Ishikawa (cell line): ENCODE measurements around the gene ATP1A4.

ENCODE experiments used
- CEBPB ChIP-seq: IDR thresholded peaks from 2 replicates; pipeline ENCODE4 v1.6.1; 2012
- CREB1 ChIP-seq: IDR thresholded peaks from 2 replicates; pipeline ENCODE4 v1.6.1; 2012; ENCODE audit warnings: low read depth
- EGR1 ChIP-seq: IDR thresholded peaks from 2 replicates; pipeline ENCODE4 v1.6.1; 2012
- EP300 ChIP-seq: IDR thresholded peaks from 2 replicates; pipeline ENCODE4 v1.6.1; 2012; ENCODE audit warnings: borderline replicate concordance
- FOXM1 ChIP-seq: IDR thresholded peaks from 2 replicates; pipeline ENCODE4 v1.6.1; 2012; ENCODE audit warnings: low read depth, borderline replicate concordance
- NFIC ChIP-seq: IDR thresholded peaks from 2 replicates; pipeline ENCODE4 v1.6.1; 2012
- RAD21 ChIP-seq: IDR thresholded peaks from 2 replicates; pipeline ENCODE4 v1.6.1; 2012; ENCODE audit warnings: low read depth
- TAF1 ChIP-seq: IDR thresholded peaks from 2 replicates; pipeline ENCODE4 v1.6.1; 2012; ENCODE audit warnings: low read depth, mild to moderate bottlenecking
- TCF12 ChIP-seq: IDR thresholded peaks from 2 replicates; pipeline ENCODE4 v1.6.1; 2012; ENCODE audit warnings: low read depth
- TEAD4 ChIP-seq: IDR thresholded peaks from 2 replicates; pipeline ENCODE4 v1.6.1; 2012
- YY1 ChIP-seq: IDR thresholded peaks from 2 replicates; pipeline ENCODE4 v1.6.1; 2012; ENCODE audit warnings: low read depth
- ZBTB7A ChIP-seq: IDR thresholded peaks from 2 replicates; pipeline ENCODE4 v1.6.1; 2012; ENCODE audit warnings: low read depth
- TF ChIP-seq, protein P1 (sequence below): IDR thresholded peaks from 2 replicates; pipeline ENCODE4 v1.6.1; 2012
- TF ChIP-seq, protein P2 (sequence below): IDR thresholded peaks from 2 replicates; pipeline ENCODE4 v1.6.1; 2012
- TF ChIP-seq, protein P3 (sequence below): IDR thresholded peaks from 2 replicates; pipeline ENCODE4 v1.6.1; 2012; ENCODE audit warnings: low read depth, mild to moderate bottlenecking

The ATP1A4 gene

DNA sequence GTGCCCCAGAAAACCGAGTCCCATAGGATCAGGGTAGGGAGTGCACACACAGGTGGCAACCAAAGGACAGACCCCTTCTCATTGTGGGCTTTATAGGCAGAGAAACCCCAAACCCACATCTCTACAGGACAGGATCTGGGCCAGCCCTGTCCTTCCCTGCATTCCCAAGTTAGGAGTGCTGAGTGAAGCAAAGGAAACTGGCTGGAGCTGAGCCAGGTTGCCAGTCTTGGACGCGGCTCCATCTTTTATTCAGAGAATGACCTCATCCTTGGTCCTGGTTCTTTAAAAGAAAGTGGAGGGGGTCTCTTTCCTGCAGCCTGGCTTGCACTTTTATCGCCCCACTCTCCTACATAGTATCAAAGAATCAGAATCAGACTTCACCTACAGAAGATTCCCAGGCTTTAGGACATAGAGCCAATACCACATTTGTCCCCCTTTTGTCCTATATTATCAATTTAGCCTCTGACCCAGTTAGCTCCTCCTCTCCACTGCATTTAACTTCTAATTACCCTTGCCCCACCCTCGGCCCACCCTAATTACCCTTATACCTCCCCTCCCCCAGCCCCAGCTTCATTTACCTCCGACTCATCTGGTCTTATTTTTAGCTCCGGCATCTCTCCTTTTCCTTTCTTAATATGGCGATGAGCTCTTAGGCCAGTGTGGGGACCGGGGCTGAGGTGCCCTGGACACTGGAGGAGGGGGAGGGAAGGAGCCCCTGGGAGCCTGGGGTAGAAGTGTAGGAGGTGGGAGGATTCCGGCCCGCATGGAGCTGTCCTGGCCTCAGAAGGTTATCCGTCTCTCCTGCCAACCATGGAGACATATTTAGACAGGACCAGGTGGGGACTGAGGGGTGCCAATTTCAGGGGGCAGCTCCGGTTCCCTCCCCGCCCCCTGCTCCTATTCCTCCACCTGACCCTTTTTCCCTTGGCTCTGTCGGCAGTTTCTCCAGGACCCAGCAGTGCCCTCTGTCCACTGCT lies 38.5 kb downstream of the ATP1A4 start, which contains the start of gene CASQ1:
Gene CASQ1, plus strand, starts transcription at position 927 of the 977 bp plus-strand sequence. CDS start 177 bp downstream, outside the sequence.
- TF ChIP-seq NFIC (peak; percentile 69), YY1 (peak; percentile 34; the same call in 1 of the 2 replicates)
- TF ChIP-seq, protein P1, sequence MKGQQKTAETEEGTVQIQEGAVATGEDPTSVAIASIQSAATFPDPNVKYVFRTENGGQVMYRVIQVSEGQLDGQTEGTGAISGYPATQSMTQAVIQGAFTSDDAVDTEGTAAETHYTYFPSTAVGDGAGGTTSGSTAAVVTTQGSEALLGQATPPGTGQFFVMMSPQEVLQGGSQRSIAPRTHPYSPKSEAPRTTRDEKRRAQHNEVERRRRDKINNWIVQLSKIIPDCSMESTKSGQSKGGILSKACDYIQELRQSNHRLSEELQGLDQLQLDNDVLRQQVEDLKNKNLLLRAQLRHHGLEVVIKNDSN, result no peak

DNA sequence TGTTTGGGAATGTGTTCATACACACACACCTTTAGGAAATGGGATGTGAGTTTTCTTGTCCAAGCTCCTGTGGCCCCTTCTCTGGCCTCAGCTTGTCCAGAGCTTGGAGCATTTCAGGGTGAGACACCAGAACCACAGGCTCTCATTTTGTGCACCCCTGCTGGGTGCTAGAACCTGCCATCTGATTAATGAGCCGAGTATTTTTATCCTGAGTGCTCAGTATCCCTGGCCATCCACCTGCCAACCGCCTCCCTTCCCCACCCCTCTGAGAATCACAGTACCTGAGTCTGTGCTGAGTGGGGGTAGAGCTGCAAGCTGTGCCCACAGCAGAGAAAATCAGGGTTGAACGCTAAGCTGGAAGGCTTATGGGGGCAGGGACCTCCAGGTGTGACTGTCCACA lies 40.4 kb downstream of the ATP1A4 start:
- TF ChIP-seq TCF12, result no peak
- no peak; the same call in 1 of the 2 replicates for TF ChIP-seq RAD21
- peak; percentile 17; the same call in 1 of the 2 replicates for TF ChIP-seq EP300
- TF ChIP-seq TAF1, result no peak
- TF ChIP-seq EGR1, result no peak
- no peak for TF ChIP-seq CREB1
- TF ChIP-seq, protein P1, result no peak
- TF ChIP-seq CEBPB, result no peak
- TF ChIP-seq, protein P2, sequence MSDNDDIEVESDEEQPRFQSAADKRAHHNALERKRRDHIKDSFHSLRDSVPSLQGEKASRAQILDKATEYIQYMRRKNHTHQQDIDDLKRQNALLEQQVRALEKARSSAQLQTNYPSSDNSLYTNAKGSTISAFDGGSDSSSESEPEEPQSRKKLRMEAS, result no peak
- TF ChIP-seq ZBTB7A, result no peak
- TF ChIP-seq FOXM1, result no peak
- 0 out of 2 replicates have a peak, but pooled peaks have one; percentile 6 for TF ChIP-seq TEAD4
- TF ChIP-seq YY1, result no peak
- TF ChIP-seq, protein P3, sequence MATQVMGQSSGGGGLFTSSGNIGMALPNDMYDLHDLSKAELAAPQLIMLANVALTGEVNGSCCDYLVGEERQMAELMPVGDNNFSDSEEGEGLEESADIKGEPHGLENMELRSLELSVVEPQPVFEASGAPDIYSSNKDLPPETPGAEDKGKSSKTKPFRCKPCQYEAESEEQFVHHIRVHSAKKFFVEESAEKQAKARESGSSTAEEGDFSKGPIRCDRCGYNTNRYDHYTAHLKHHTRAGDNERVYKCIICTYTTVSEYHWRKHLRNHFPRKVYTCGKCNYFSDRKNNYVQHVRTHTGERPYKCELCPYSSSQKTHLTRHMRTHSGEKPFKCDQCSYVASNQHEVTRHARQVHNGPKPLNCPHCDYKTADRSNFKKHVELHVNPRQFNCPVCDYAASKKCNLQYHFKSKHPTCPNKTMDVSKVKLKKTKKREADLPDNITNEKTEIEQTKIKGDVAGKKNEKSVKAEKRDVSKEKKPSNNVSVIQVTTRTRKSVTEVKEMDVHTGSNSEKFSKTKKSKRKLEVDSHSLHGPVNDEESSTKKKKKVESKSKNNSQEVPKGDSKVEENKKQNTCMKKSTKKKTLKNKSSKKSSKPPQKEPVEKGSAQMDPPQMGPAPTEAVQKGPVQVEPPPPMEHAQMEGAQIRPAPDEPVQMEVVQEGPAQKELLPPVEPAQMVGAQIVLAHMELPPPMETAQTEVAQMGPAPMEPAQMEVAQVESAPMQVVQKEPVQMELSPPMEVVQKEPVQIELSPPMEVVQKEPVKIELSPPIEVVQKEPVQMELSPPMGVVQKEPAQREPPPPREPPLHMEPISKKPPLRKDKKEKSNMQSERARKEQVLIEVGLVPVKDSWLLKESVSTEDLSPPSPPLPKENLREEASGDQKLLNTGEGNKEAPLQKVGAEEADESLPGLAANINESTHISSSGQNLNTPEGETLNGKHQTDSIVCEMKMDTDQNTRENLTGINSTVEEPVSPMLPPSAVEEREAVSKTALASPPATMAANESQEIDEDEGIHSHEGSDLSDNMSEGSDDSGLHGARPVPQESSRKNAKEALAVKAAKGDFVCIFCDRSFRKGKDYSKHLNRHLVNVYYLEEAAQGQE, result no peak
- TF ChIP-seq NFIC, result peak; percentile 17; the same call in 1 of the 2 replicates

DNA sequence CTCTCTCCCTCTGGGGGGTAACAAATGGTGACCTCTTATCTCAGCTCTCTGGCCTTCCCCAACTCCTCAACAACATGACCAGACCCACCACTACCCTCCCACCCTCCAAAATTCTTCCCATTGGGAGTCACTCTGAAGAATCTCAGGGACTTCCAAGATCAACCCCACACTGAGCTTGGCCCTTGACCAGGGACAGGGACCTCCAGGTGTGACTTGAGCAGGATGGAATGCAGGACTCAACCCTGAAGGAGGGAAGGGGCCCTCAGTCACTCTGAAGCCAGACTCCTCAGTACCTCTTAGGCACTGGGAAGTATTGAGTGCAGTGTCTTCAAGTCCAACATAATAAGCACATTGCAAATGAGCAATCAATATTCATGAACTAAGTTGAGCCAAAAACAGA lies 40.8 kb downstream of the ATP1A4 start:
- TF ChIP-seq NFIC, result peak; percentile 68
- peak; percentile 67 for TF ChIP-seq TEAD4
- TF ChIP-seq EP300, result peak; percentile 41; the same call in 1 of the 2 replicates
- peak; percentile 15; the same call in 1 of the 2 replicates for TF ChIP-seq TCF12
- TF ChIP-seq CEBPB, result no peak
- TF ChIP-seq ZBTB7A, result 0 out of 2 replicates have a peak, but pooled peaks have one; percentile 25
- TF ChIP-seq TAF1, result no peak

DNA sequence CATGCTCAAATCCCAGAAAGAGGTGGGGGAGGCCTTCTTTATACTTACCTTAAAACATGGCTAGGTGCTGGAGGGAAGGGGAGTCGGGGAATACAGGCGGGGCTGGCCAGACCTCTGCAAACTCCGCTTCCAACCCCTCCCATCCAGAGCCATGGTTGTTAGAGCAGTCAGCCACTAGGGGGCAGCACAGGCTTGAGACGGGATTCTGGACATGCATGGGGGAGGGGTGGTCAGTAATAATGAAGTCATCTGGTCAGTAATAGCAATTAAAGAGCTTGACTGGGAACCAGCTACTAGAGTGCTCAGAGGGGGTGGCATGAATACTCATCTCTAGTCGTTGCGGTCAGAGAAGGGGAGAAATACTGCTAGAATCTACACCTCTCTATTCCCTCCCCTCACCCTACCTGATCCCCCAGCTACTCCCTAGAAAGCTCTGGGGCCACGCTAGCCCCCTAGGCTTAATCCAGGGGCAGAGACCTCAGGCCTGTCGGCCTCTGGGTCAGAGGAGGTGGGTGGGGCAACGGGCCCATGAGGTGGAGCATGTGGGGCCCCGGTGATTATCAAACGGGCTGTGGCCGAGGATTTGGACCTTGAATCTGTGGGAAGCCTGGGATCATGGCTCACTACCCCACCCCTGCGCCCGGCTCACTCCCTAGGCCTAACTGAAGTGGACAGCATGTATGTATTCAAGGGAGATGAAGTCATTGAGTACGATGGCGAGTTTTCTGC lies 41.9 kb downstream of the ATP1A4 start:
- TF ChIP-seq YY1 (0 out of 2 replicates have a peak, but pooled peaks have one; percentile 49), TEAD4 (peak; percentile 23; the same call in 1 of the 2 replicates), EP300 (0 out of 2 replicates have a peak, but pooled peaks have one; percentile 27), TCF12 (0 out of 2 replicates have a peak, but pooled peaks have one; percentile 40), FOXM1 (no peak), RAD21 (peak; percentile 98)
- TF ChIP-seq, protein P3, result no peak
- TF ChIP-seq, protein P2, result 0 out of 2 replicates have a peak, but pooled peaks have one; percentile 18

DNA sequence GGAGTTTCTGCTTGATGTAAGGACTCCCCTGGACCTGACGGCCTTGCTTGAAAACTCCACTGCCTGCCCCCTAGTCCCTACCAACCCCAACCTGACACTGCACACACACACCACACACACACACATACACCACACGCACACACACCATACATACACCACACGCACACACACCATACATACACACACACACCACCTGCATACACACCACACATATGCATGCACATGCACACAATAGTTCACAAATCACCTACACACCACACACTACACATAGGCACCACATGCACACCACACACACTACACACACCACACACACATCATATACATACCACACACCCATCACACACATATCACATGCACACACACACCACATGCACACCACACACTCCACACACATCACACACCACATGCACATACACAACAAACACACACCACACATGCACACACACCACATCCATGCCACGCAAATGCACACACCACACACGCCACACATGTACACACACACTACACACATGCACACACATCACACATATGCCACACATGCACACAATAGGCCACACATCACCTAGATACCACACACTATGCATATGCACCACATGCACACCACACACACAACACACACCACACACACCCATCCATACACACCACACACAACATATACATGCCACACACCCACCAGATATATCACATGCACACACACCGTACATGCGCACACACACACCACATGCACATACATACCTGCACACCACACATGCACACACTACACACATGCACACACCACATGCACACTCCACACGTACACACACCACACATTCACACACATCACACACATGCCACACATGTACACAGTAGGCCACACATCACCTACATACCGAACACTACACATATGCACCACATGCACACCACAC lies 42.7 kb downstream of the ATP1A4 start:
- TF ChIP-seq EP300 (no peak), CREB1 (no peak), FOXM1 (no peak), ZBTB7A (no peak), RAD21 (no peak), EGR1 (no peak), YY1 (no peak), NFIC (no peak), TCF12 (no peak), CEBPB (no peak), TAF1 (no peak), TEAD4 (no peak)
- TF ChIP-seq, protein P3, result no peak
- TF ChIP-seq, protein P2, result no peak
- TF ChIP-seq, protein P1, result no peak
